Uterus (tissue), 4 donors: ENCODE results near the gene CALML6. TPM values are rescaled to one million over a fixed set of nuclear protein-coding genes. Genes with fewer than 3 reads are reported as not detected.

Experiments
- DNase-seq, 2 donors: peaks; one replicate each; pipeline ENCODE4 v3.0.0-alpha.2; 2019 to 2020
- H3K27ac ChIP-seq, 2 donors: fragments of 200-600 bp; sonication (generic); 1 replicate in 1 of 2; 2 replicates in 1 of 2; pipeline ENCODE4 v1.5.1; 2016 to 2018
- H3K27me3 ChIP-seq, 2 donors: fragments of 200-600 bp; sonication (generic); one replicate each; pipeline ENCODE4 v1.5.1; 2018 to 2019; ENCODE audit warnings: control low read depth in 1 of 2
- H3K36me3 ChIP-seq, 2 donors: fragments of 200-600 bp; sonication (generic); one replicate each; pipeline ENCODE4 v1.5.1; 2019; ENCODE audit warnings: control low read depth in 1 of 2
- H3K4me1 ChIP-seq, 2 donors: fragments of 200-600 bp; sonication (generic); one replicate each; pipeline ENCODE4 v1.5.1; 2018 to 2019; ENCODE audit warnings: control low read depth in 1 of 2
- H3K4me3 ChIP-seq, 2 donors: fragments of 200-600 bp; sonication (generic); 1 replicate in 1 of 2; 2 replicates in 1 of 2; pipeline ENCODE4 v1.5.1; 2018 to 2019; ENCODE audit warnings: mild to moderate bottlenecking in 1 of 2
- H3K9me3 ChIP-seq, 2 donors: fragments of 200-600 bp; sonication (generic); one replicate each; pipeline ENCODE4 v1.5.1; 2019; ENCODE audit warnings: control low read depth in 1 of 2
- CTCF ChIP-seq, 4 experiments: fragments of 200-600 bp in 2 of 4; fragments of 450-650 bp in 2 of 4; sonication (generic) in 2 of 4; IDR thresholded peaks; one replicate each; pipeline ENCODE4 v1.5.1; 2016 to 2019; ENCODE audit warnings: antibody characterized with exemption in 4 of 4, mild to moderate bottlenecking in 2 of 4, moderate library complexity in 1 of 4
- POLR2A ChIP-seq, 2 donors: fragments of 450-650 bp; IDR thresholded peaks; one replicate each; pipeline ENCODE4 v1.6.1; 2016; ENCODE audit warnings: antibody characterized with exemption in 2 of 2, mild to moderate bottlenecking in 1 of 2, moderate library complexity in 1 of 2
- intact Hi-C: fragments of 100-400 bp; cut with DNase I; formaldehyde crosslinking; loops from one replicate; pipeline ENCODE4 v1.15.1; 2023; ENCODE audit warnings: low total_unique reads
- total RNA-seq, 4 donors: library from RNA; depleted of rRNA in 3 of 4; stranded (reverse); fragments of >200 nt in 3 of 4; gene quantifications; one replicate each; pipeline versions ENCODE4 v1.1.0 to v1.2.4, GENCODE V29; 2014 to 2023
- donor health status: DM: yes; HTN: yes; CAD: no.

Gene CALML6
- total RNA-seq, 4 donors from 2014 or later, result 0.58 TPM; not detected in 3

GRCh38 chr1:1900883-1901640, 14.0 kb upstream of the CALML6 start:
- H3K27ac ChIP-seq, result no peak overlapping the region
- intact Hi-C loops, result no loop called here
- no peaks in the 10 kb centered on the region for H3K4me1 ChIP-seq
- no peaks in the 10 kb centered on the region for H3K27me3 ChIP-seq
- H3K36me3 ChIP-seq, result no peaks in the 10 kb centered on the region
- no peak for DNase-seq
- H3K9me3 ChIP-seq, result no peaks in the 10 kb centered on the region
- H3K4me3 ChIP-seq, result no peak overlapping the region
- no peak for TF ChIP-seq POLR2A (IDR thresholded peaks at IDR 0.05)
- no peak for TF ChIP-seq CTCF (IDR thresholded peaks at IDR 0.05)

GRCh38 chr1:1901641-1902294, 13.3 kb upstream of the CALML6 start:
- TF ChIP-seq POLR2A (IDR thresholded peaks at IDR 0.05), result no peak
- no peak for TF ChIP-seq CTCF (IDR thresholded peaks at IDR 0.05)
- intact Hi-C loops, result no loop called here
- Histone ChIP-seq H3K36me3 (no peaks in the 10 kb centered on the region), H3K4me3 (no peak overlapping the region), H3K9me3 (no peaks in the 10 kb centered on the region), H3K27ac (no peak overlapping the region), H3K27me3 (no peaks in the 10 kb centered on the region), H3K4me1 (no peaks in the 10 kb centered on the region)
- DNase-seq, result no peak

GRCh38 chr1:1903224-1903623, 11.8 kb upstream of the CALML6 start:
- no peak overlapping the region for H3K4me3 ChIP-seq
- intact Hi-C loops, result no loop called here
- DNase-seq, result no peak

GRCh38 chr1:1906185-1907097, 8.6 kb upstream of the CALML6 start:
- no peak for TF ChIP-seq POLR2A (IDR thresholded peaks at IDR 0.05)
- TF ChIP-seq CTCF (IDR thresholded peaks at IDR 0.05), result peak; percentile 79 to 95 (median 90)
- Histone ChIP-seq H3K4me1 (peaks cover 0 to 9% of the 10 kb centered on the region in 2 donors), H3K4me3 (no peak overlapping the region), H3K27ac (peak overlapping the region in 1 of 2 donors; percentile 19), H3K36me3 (no peaks in the 10 kb centered on the region), H3K27me3 (no peaks in the 10 kb centered on the region), H3K9me3 (no peaks in the 10 kb centered on the region)
- intact Hi-C loops, result no loop called here
- peak; percentile 80 to 82 for DNase-seq

More at GRCh38 chr1:1903224-1903623, 11.8 kb upstream of the CALML6 start:
- no peak for TF ChIP-seq POLR2A (IDR thresholded peaks at IDR 0.05)
- no peak for TF ChIP-seq CTCF (IDR thresholded peaks at IDR 0.05)
- Histone ChIP-seq H3K27ac (no peak overlapping the region), H3K36me3 (no peaks in the 10 kb centered on the region), H3K27me3 (no peaks in the 10 kb centered on the region), H3K9me3 (no peaks in the 10 kb centered on the region), H3K4me1 (peaks cover 0 to 6% of the 10 kb centered on the region in 2 donors)
